ENCODE results near the gene ATR.

- TF ChIP-seq CTCF (IDR thresholded peaks at IDR 0.05), result no peak
- no peak for TF ChIP-seq POLR2AphosphoS5 (IDR thresholded peaks at IDR 0.05)
These were observed 131.2 kb downstream of the ATR start for GRCh38 chr3:142447301-142447851.

All from breast epithelium (tissue), 3 donors.